ENCODE measurements around the gene RPTOR.
A peak's percentile ranks its signal among the peaks of the same experiment; 100 is the strongest.

RPTOR gene

GRCh38 chr17:80931421-80932265 is 387.0 kb downstream of the RPTOR start:
- DNase-seq (ENCODE audit: low spot score): no peak
- no peak for TF ChIP-seq CTCF (IDR thresholded peaks at IDR 0.05)
- no peak overlapping the region for H3K4me3 ChIP-seq
- H3K27ac ChIP-seq: no peak overlapping the region

GRCh38 chr17:80935526-80935925 is 390.9 kb downstream of the RPTOR start:
- DNase-seq (ENCODE audit: low spot score): no peak
- H3K27ac ChIP-seq: no peak overlapping the region
- H3K4me3 ChIP-seq: no peak overlapping the region
- TF ChIP-seq CTCF (IDR thresholded peaks at IDR 0.05): no peak

- Histone ChIP-seq H3K4me3 (no peak overlapping the region), H3K27ac (no peak overlapping the region)
- TF ChIP-seq CTCF (IDR thresholded peaks at IDR 0.05): no peak
- DNase-seq (ENCODE audit: low spot score): no peak
Observed at GRCh38 chr17:80936218-80936617, 391.6 kb downstream of the RPTOR start.

- H3K27ac ChIP-seq: no peak overlapping the region
- no peak for DNase-seq (ENCODE audit: low spot score)
- no peak for TF ChIP-seq CTCF (IDR thresholded peaks at IDR 0.05)
- no peak overlapping the region for H3K4me3 ChIP-seq
Observed at GRCh38 chr17:80936723-80937122, 392.1 kb downstream of the RPTOR start.

- Histone ChIP-seq H3K27ac (no peak overlapping the region), H3K4me3 (no peak overlapping the region)
- no peak for TF ChIP-seq CTCF (IDR thresholded peaks at IDR 0.05)
- DNase-seq (ENCODE audit: low spot score): no peak
Observed at GRCh38 chr17:80937462-80938381, 393.1 kb downstream of the RPTOR start.

- DNase-seq (ENCODE audit: low spot score): no peak
- peak overlapping the region in 1 of 2 donors; percentile 22 for H3K27ac ChIP-seq
Observed at GRCh38 chr17:80938556-80938955, 393.9 kb downstream of the RPTOR start.

More at GRCh38 chr17:80938556-80938955, 393.9 kb downstream of the RPTOR start:
- H3K4me3 ChIP-seq: no peak overlapping the region
- TF ChIP-seq CTCF (IDR thresholded peaks at IDR 0.05): no peak

Measured in coronary artery (tissue), 2 donors.